Neuronal stem cell (in vitro differentiated cells): ENCODE data around the gene RAB11FIP4.

Source experiments
- DNase-seq: peaks from one replicate; pipeline ENCODE4 v3.0.0-alpha.2; 2013; ENCODE audit warnings: low spot score
- H2AFZ ChIP-seq: one replicate; pipeline ENCODE4 v1.6.1; 2013; ENCODE audit warnings: mild to moderate bottlenecking, low read length, inconsistent platforms
- H2AK5ac ChIP-seq: 2 replicates; pipeline ENCODE4 v1.6.1; 2013; ENCODE audit warnings: low read depth, mild to moderate bottlenecking, inconsistent platforms, low read length, moderate library complexity, mixed read lengths
- H2BK120ac ChIP-seq: 2 replicates; pipeline ENCODE4 v1.6.1; 2013; ENCODE audit warnings: low read depth, mild to moderate bottlenecking, inconsistent platforms, low read length, moderate library complexity, mixed read lengths
- H2BK12ac ChIP-seq: one replicate; pipeline ENCODE4 v1.6.1; 2013; ENCODE audit warnings: low read length, inconsistent platforms
- H2BK15ac ChIP-seq: 2 replicates; pipeline ENCODE4 v1.6.1; 2013; ENCODE audit warnings: mild to moderate bottlenecking, low read length, inconsistent platforms, mixed read lengths
- H2BK5ac ChIP-seq: one replicate; pipeline ENCODE4 v1.6.1; 2013; ENCODE audit warnings: inconsistent platforms, mild to moderate bottlenecking, low read length, moderate library complexity
- H3K14ac ChIP-seq: one replicate; pipeline ENCODE4 v1.6.1; 2013; ENCODE audit warnings: low read length, inconsistent platforms
- H3K18ac ChIP-seq: 2 replicates; pipeline ENCODE4 v1.6.1; 2013; ENCODE audit warnings: low read length, inconsistent platforms
- H3K23ac ChIP-seq: 2 replicates; pipeline ENCODE4 v1.6.1; 2013; ENCODE audit warnings: low read depth, mild to moderate bottlenecking, mixed read lengths, low read length, inconsistent platforms; ENCODE audit not compliant: poor library complexity
- H3K27ac ChIP-seq: replicated peaks from 3 replicates; pipeline ENCODE4 v1.5.1; 2013; ENCODE audit warnings: low read length, inconsistent platforms
- H3K27me3 ChIP-seq, 3 experiments: 2 replicates each; pipeline ENCODE4 v1.6.1; 2013; ENCODE audit warnings: low read length in 3 of 3, mild to moderate bottlenecking in 2 of 3, inconsistent platforms in 1 of 3, low read depth in 1 of 3, mixed read lengths in 1 of 3, moderate library complexity in 1 of 3; ENCODE audit not compliant: control insufficient read depth in 3 of 3, insufficient read depth in 3 of 3
- H3K36me3 ChIP-seq, 2 donors: replicated peaks in 1 of 2; 2 replicates each; pipeline ENCODE4 v1.6.1; 2013; ENCODE audit warnings: low read length in 2 of 2; ENCODE audit not compliant: control insufficient read depth in 2 of 2, insufficient read depth in 2 of 2
- H3K4ac ChIP-seq: 2 replicates; pipeline ENCODE4 v1.6.1; 2013; ENCODE audit warnings: inconsistent platforms, mild to moderate bottlenecking, low read length, moderate library complexity
- H3K4me1 ChIP-seq, 2 donors: 1 replicate in 1 of 2; 2 replicates in 1 of 2; pipeline ENCODE4 v1.6.1; 2013; ENCODE audit warnings: low read length in 2 of 2, low read depth in 1 of 2; ENCODE audit not compliant: control insufficient read depth in 2 of 2, insufficient read depth in 1 of 2
- H3K4me2 ChIP-seq: one replicate; pipeline ENCODE4 v1.6.1; 2013; ENCODE audit warnings: mild to moderate bottlenecking, low read length, inconsistent platforms; ENCODE audit not compliant: insufficient read depth, poor library complexity, severe bottlenecking
- H3K4me3 ChIP-seq, 2 donors: 2 replicates each; pipeline ENCODE4 v1.5.1; 2013; ENCODE audit warnings: low read length in 2 of 2, mild to moderate bottlenecking in 2 of 2, inconsistent platforms in 1 of 2, moderate library complexity in 1 of 2
- H3K79me1 ChIP-seq: one replicate; pipeline ENCODE4 v1.6.1; 2013; ENCODE audit warnings: low read depth, mild to moderate bottlenecking, inconsistent platforms, low read length, moderate library complexity
- H3K9ac ChIP-seq: one replicate; pipeline ENCODE4 v1.6.1; 2013; ENCODE audit warnings: mild to moderate bottlenecking, low read depth, low read length, inconsistent platforms; ENCODE audit not compliant: poor library complexity
- H3K9me3 ChIP-seq, 2 donors: replicated peaks in 1 of 2; 2 replicates each; pipeline versions ENCODE3 to v1.6.1; 2013; ENCODE audit warnings: low read length in 2 of 2, mild to moderate bottlenecking in 2 of 2, inconsistent platforms in 1 of 2, low read depth in 1 of 2, mixed read lengths in 1 of 2, moderate library complexity in 1 of 2; ENCODE audit not compliant: control insufficient read depth in 2 of 2, insufficient read depth in 1 of 2
- H4K8ac ChIP-seq: one replicate; pipeline ENCODE4 v1.6.1; 2013; ENCODE audit warnings: low read depth, mild to moderate bottlenecking, inconsistent platforms, low read length, moderate library complexity
- H4K91ac ChIP-seq: one replicate; pipeline ENCODE4 v1.6.1; 2013; ENCODE audit warnings: low read length, low read depth, mild to moderate bottlenecking, inconsistent platforms; ENCODE audit not compliant: poor library complexity
- WGBS, 2 donors: extraction: QIAGEN DNeasy Blood & Tissue Kit; methylation state at CpG; one replicate each; pipeline ENCODE4 v1.1.7; 2013; ENCODE audit warnings: missing lambda C conversion rate in 2 of 2, mixed read lengths in 1 of 2; ENCODE audit not compliant: insufficient read length in 2 of 2, insufficient replicate concordance in 1 of 2; ENCODE audit errors: extremely low coverage in 2 of 2; 5-methylcytosine and 5-hydroxymethylcytosine counted together

The RAB11FIP4 gene

GRCh38 chr17:31387438-31387837, 4.0 kb upstream of the RAB11FIP4 start:
- H2BK15ac ChIP-seq, result no peak overlapping the region
- no peak overlapping the region for H3K23ac ChIP-seq
- H3K4me3 ChIP-seq, result no peak overlapping the region
- no peak overlapping the region for H3K4me2 ChIP-seq
- no peak overlapping the region for H3K27ac ChIP-seq
- H4K91ac ChIP-seq, result no peak overlapping the region
- H3K9ac ChIP-seq, result no peak overlapping the region
- peaks cover 0 to 3% of the 10 kb centered on the region in 2 donors for H3K4me1 ChIP-seq
- H3K14ac ChIP-seq, result no peak overlapping the region
- H3K36me3 ChIP-seq, result peaks cover 0 to under 1% of the 10 kb centered on the region in 2 donors
- no peak overlapping the region for H2BK120ac ChIP-seq
- H2AK5ac ChIP-seq, result no peak overlapping the region
- H3K27me3 ChIP-seq, result peaks cover 7 to 27% (median 23%) of the 10 kb centered on the region in 3 experiments
- no CpG with 5 or more reads among the region's 12 CpGs for WGBS, 2 donors
- no peak overlapping the region for H4K8ac ChIP-seq
- H2BK5ac ChIP-seq, result no peak overlapping the region
- peaks cover 1% of the 10 kb centered on the region for H3K79me1 ChIP-seq
- H2AFZ ChIP-seq, result no peak overlapping the region
- DNase-seq, result no peak
- H2BK12ac ChIP-seq, result no peak overlapping the region
- H3K18ac ChIP-seq, result no peak overlapping the region
- no peaks in the 10 kb centered on the region for H3K9me3 ChIP-seq
- H3K4ac ChIP-seq, result no peak overlapping the region

- Histone ChIP-seq H3K4me1 (peaks cover 0 to 3% of the 10 kb centered on the region in 2 donors), H4K8ac (no peak overlapping the region), H3K9me3 (no peaks in the 10 kb centered on the region), H3K4me3 (no peak overlapping the region), H3K14ac (no peak overlapping the region), H3K27ac (no peak overlapping the region), H2BK5ac (no peak overlapping the region), H3K27me3 (peaks cover 9 to 36% (median 32%) of the 10 kb centered on the region in 3 experiments), H3K4me2 (no peak overlapping the region), H3K4ac (no peak overlapping the region), H3K18ac (no peak overlapping the region), H3K79me1 (peaks cover 1% of the 10 kb centered on the region), H3K36me3 (no peaks in the 10 kb centered on the region), H2AFZ (no peak overlapping the region), H3K23ac (peak overlapping the region; percentile 30), H2BK15ac (no peak overlapping the region), H2AK5ac (no peak overlapping the region), H4K91ac (no peak overlapping the region), H3K9ac (no peak overlapping the region), H2BK12ac (no peak overlapping the region), H2BK120ac (no peak overlapping the region)
- DNase-seq, result no peak
- no CpG with 5 or more reads among the region's 2 CpGs for WGBS, 2 donors
Measured at GRCh38 chr17:31388351-31388750, 3.1 kb upstream of the RAB11FIP4 start.

GRCh38 chr17:31388770-31389656, 2.5 kb upstream of the RAB11FIP4 start:
- H2AK5ac ChIP-seq, result no peak overlapping the region
- H4K91ac ChIP-seq, result no peak overlapping the region
- no peak overlapping the region for H3K9ac ChIP-seq
- H3K18ac ChIP-seq, result no peak overlapping the region
- H3K4me3 ChIP-seq, result no peak overlapping the region
- H2BK120ac ChIP-seq, result no peak overlapping the region
- no peaks in the 10 kb centered on the region for H3K79me1 ChIP-seq
- no CpG with 5 or more reads among the region's 18 CpGs for WGBS, 2 donors
- H3K36me3 ChIP-seq, result no peaks in the 10 kb centered on the region
- H2AFZ ChIP-seq, result peak overlapping the region; percentile 75
- DNase-seq, result no peak
- H3K14ac ChIP-seq, result no peak overlapping the region
- no peak overlapping the region for H3K27ac ChIP-seq
- no peaks in the 10 kb centered on the region for H3K9me3 ChIP-seq
- no peak overlapping the region for H2BK12ac ChIP-seq
- H3K4me2 ChIP-seq, result no peak overlapping the region
- no peak overlapping the region for H2BK5ac ChIP-seq
- no peak overlapping the region for H4K8ac ChIP-seq
- peaks cover 0 to 3% of the 10 kb centered on the region in 2 donors for H3K4me1 ChIP-seq
- no peak overlapping the region for H3K23ac ChIP-seq
- H3K4ac ChIP-seq, result no peak overlapping the region
- no peak overlapping the region for H2BK15ac ChIP-seq
- H3K27me3 ChIP-seq, result peaks cover 9 to 40% (median 39%) of the 10 kb centered on the region in 3 experiments

- H3K36me3 ChIP-seq, result no peaks in the 10 kb centered on the region
- H3K9me3 ChIP-seq, result no peaks in the 10 kb centered on the region
- no peak for DNase-seq
- no peak overlapping the region for H2BK15ac ChIP-seq
- H3K4me1 ChIP-seq, result peaks cover 0 to 3% of the 10 kb centered on the region in 2 donors
- H4K8ac ChIP-seq, result no peak overlapping the region
- H3K23ac ChIP-seq, result no peak overlapping the region
- H2AK5ac ChIP-seq, result no peak overlapping the region
- no peaks in the 10 kb centered on the region for H3K79me1 ChIP-seq
- no peak overlapping the region for H3K4ac ChIP-seq
- peaks cover 9 to 45% (median 40%) of the 10 kb centered on the region in 3 experiments for H3K27me3 ChIP-seq
- H3K14ac ChIP-seq, result no peak overlapping the region
- H2BK5ac ChIP-seq, result no peak overlapping the region
- no peak overlapping the region for H2BK120ac ChIP-seq
- peak overlapping the region; percentile 75 for H2AFZ ChIP-seq
- no peak overlapping the region for H3K18ac ChIP-seq
- no peak overlapping the region for H3K9ac ChIP-seq
- H3K4me3 ChIP-seq, result no peak overlapping the region
- H3K27ac ChIP-seq, result no peak overlapping the region
- no peak overlapping the region for H2BK12ac ChIP-seq
- H3K4me2 ChIP-seq, result no peak overlapping the region
- no peak overlapping the region for H4K91ac ChIP-seq
- no CpG with 5 or more reads among the region's 22 CpGs for WGBS, 2 donors
Measured at GRCh38 chr17:31389657-31390381, 1.7 kb upstream of the RAB11FIP4 start.
